Epithelial cell of esophagus (primary cell): ENCODE data around the gene CFAP300.
A peak's percentile ranks its signal among the peaks of the same experiment; 100 is the strongest.

ENCODE experiments used
- DNase-seq: peaks from one replicate; pipeline ENCODE4 v3.0.0; 2010; ENCODE audit warnings: low read depth
- H3K4me3 ChIP-seq: 2 replicates; pipeline ENCODE4 v1.5.1; 2011; ENCODE audit warnings: mild to moderate bottlenecking, low read length, control low read depth
- TF ChIP-seq, protein P1 (sequence below): IDR thresholded peaks from 2 replicates; pipeline ENCODE4 v1.5.1; 2011; ENCODE audit warnings: low read depth, mild to moderate bottlenecking, low read length, control low read depth, inconsistent platforms; ENCODE audit not compliant: insufficient read depth; ENCODE audit errors: missing control alignments

The CFAP300 gene

DNA sequence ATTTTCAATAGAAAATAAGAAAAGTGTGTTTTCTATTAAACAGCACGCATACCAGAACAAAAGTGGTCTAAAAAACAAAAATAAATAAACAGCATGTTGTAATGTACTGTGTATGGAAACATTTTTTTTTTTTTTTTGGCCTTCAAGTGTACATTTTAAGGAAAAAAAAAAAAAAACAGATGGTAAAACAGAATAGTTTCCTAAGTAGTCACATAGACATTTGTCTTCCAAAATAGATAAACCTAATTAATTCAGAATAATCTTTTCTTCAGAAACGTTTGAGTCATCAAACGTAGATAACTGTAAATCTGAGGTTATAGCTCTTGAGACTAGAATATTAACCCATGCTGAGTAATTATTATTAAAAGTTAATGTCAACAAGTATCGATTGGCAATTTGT is 396 bp upstream of the CFAP300 start:
- no peak for DNase-seq
- TF ChIP-seq, protein P1, sequence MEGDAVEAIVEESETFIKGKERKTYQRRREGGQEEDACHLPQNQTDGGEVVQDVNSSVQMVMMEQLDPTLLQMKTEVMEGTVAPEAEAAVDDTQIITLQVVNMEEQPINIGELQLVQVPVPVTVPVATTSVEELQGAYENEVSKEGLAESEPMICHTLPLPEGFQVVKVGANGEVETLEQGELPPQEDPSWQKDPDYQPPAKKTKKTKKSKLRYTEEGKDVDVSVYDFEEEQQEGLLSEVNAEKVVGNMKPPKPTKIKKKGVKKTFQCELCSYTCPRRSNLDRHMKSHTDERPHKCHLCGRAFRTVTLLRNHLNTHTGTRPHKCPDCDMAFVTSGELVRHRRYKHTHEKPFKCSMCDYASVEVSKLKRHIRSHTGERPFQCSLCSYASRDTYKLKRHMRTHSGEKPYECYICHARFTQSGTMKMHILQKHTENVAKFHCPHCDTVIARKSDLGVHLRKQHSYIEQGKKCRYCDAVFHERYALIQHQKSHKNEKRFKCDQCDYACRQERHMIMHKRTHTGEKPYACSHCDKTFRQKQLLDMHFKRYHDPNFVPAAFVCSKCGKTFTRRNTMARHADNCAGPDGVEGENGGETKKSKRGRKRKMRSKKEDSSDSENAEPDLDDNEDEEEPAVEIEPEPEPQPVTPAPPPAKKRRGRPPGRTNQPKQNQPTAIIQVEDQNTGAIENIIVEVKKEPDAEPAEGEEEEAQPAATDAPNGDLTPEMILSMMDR = no peak
- H3K4me3 ChIP-seq = peak overlapping the region; percentile 65

DNA sequence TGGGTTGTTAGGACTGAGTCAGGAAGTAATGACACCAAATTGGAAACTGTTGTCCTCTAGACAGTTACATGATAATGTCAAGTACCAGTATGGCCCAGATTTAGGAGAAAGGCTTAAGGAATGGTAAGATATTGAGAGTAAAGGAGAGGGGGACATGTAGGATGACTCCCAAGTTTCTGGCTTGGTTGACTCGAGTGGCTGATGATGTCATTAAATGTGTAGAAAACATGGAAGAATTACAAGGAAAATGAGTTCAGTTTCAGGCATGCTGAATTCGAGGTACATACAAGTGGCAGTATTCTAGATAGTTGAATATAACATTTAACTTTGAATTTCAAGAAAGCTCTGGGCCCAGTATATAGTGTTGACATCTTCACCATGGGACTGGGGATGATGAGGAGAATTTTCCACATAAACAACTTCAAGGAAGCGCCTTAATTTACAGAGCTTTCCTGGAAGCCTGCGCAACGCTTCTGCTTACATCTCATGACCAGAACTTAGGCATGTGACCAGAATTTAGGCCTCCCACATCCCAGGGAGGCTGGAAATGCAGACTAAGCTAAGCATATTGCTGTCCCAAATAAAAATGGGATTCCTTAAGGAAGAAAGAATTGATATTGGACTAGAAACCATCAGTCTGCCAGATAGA is 3.8 kb downstream of the CFAP300 start:
- no peak for DNase-seq
- TF ChIP-seq, protein P1 = no peak
- no peak overlapping the region for H3K4me3 ChIP-seq

DNA sequence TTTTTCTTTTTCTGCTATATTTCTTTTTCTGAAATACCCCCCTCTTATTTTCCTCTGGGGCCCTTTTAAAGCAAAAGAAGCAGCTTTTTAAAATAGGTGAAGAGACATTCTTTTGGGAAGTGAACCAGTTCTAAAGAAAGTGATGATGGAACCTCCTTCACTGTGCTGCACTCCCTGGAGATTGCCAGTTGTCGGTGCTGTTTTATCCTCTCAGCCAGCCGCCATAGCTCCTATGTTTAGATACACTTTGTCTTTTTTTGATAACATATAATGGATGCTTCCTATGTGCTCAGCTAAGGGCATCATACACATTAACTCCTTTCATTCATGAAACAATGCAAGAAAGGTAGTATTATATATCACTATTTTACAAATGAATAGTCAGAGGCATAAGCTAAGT is 14.0 kb downstream of the CFAP300 start:
- TF ChIP-seq, protein P1 = peak; percentile 57
- no peak overlapping the region for H3K4me3 ChIP-seq
- peak; percentile 41 for DNase-seq

DNA sequence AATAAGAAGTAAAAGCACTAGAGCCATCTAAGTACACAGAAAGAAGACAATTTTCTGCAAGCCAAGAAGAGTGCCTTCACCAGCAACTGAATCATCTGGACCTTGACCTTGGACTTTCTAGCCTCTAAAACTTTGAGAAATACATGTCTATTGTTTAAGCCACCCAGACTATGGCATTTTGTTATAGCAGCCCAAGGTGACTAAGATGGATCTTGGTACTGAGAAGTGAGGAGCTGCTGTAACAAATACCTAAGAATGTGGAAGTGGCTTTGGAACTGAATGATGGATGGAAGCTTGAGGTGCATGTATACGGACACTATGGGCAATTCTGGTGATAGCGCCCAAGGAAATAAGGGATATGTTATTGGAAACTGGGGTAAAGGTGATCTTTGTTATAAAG is 14.9 kb downstream of the CFAP300 start:
- H3K4me3 ChIP-seq = no peak overlapping the region
- DNase-seq = no peak
- TF ChIP-seq, protein P1 = no peak

DNA sequence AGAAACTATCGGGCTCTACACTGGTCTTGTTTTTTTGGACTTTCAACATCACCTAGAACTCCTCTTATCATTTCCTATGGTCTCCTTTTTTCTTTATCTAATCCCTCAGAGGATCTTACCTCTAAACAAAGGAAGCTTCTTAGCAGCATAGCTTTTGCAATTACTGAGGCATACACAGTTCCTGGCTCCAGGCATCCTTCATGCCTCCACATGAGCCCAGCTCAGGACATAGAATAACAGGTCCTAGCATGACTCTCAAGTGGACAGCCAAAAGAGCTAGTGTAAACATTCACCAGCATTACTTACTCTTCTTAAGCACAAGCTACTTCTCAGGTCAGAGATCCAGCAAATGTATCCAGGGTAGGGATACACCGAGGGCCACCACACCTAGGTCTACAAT is 17.1 kb downstream of the CFAP300 start:
- H3K4me3 ChIP-seq = no peak overlapping the region
- peak; percentile 96 for DNase-seq
- TF ChIP-seq, protein P1 = no peak

DNA sequence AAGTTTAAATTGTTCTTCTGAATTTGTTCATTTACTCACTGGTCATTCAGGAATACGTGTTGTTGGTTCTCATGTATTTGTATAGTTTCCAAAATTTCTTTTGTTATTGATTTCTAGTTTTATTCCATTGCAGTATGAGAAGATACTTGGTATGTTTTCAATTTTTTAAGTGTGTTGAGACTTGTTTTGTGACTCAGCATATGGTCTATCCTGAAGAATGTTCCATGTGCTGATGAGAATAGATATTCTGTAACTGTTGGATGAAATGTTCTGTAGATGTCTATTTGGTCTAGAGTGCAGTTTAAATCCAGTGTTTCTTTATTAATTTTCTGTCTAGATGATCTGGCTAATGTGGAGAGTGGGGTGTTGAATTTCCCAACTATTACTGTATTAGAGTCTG is 23.5 kb downstream of the CFAP300 start:
- DNase-seq = peak; percentile 63

More for the DNA sequence above, 23.5 kb downstream of the CFAP300 start:
- H3K4me3 ChIP-seq = no peak overlapping the region
- TF ChIP-seq, protein P1 = no peak
